Sigmoid colon (tissue), 7 donors: ENCODE data around the gene ASB16. TPM values are rescaled to one million over a fixed set of nuclear protein-coding genes. Genes with fewer than 3 reads are reported as not detected.

Source experiments
- DNase-seq: peaks from one replicate; pipeline ENCODE4 v3.0.0-alpha.2; 2019
- H3K27ac ChIP-seq, 4 donors: fragments of 200-600 bp; sonication (generic); one replicate each; pipeline ENCODE4 v1.5.1; 2016 to 2019; ENCODE audit warnings: mild to moderate bottlenecking in 1 of 4
- H3K27me3 ChIP-seq, 3 donors: fragments of 200-600 bp; sonication (generic); one replicate each; pipeline ENCODE4 v1.5.1; 2019; ENCODE audit warnings: mild to moderate bottlenecking in 1 of 3
- H3K36me3 ChIP-seq, 4 donors: fragments of 200-600 bp; sonication (generic); one replicate each; pipeline ENCODE4 v1.5.1; 2016 to 2019
- H3K4me1 ChIP-seq, 4 donors: fragments of 200-600 bp; sonication (generic); one replicate each; pipeline ENCODE4 v1.5.1; 2017 to 2019
- H3K4me3 ChIP-seq, 4 donors: fragments of 200-600 bp; sonication (generic); one replicate each; pipeline ENCODE4 v1.5.1; 2017 to 2019; ENCODE audit warnings: mild to moderate bottlenecking in 2 of 4, moderate library complexity in 1 of 4
- H3K9me3 ChIP-seq, 4 donors: fragments of 200-600 bp in 3 of 4; sonication (generic) in 3 of 4; one replicate each; pipeline versions ENCODE4 v1.5.1 to v1.6.1; 2013 to 2019
- CTCF ChIP-seq, 4 experiments: fragments of 450-650 bp in 3 of 4; fragments of 200-600 bp in 1 of 4; IDR thresholded peaks; one replicate each; pipeline ENCODE4 v1.5.1; 2016 to 2019; ENCODE audit warnings: antibody characterized with exemption in 4 of 4, mild to moderate bottlenecking in 3 of 4, moderate library complexity in 2 of 4
- EP300 ChIP-seq, 4 donors: sonication (generic); formaldehyde crosslinking; IDR thresholded peaks; one replicate each; pipeline ENCODE4 v1.6.1; 2017; ENCODE audit warnings: antibody characterized with exemption in 4 of 4
- POLR2A ChIP-seq, 2 donors: fragments of 450-650 bp; IDR thresholded peaks; one replicate each; pipeline ENCODE4 v1.6.1; 2016; ENCODE audit warnings: antibody characterized with exemption in 2 of 2, mild to moderate bottlenecking in 2 of 2, moderate library complexity in 2 of 2
- POLR2AphosphoS5 ChIP-seq, 4 donors: sonication (generic); formaldehyde crosslinking; IDR thresholded peaks; one replicate each; pipeline ENCODE4 v1.6.1; 2017; ENCODE audit warnings: antibody characterized with exemption in 4 of 4
- WGBS, 2 donors: extraction: QIAGEN DNeasy Blood & Tissue Kit; methylation state at CpG; one replicate each; pipeline ENCODE4 v1.1.7; 2013; 5-methylcytosine and 5-hydroxymethylcytosine counted together
- intact Hi-C: fragments of 100-400 bp; cut with DNase I; formaldehyde crosslinking; loops from one replicate; pipeline ENCODE4 v1.15.1; 2023
- polyA plus RNA-seq, 3 donors: library from polyadenylated mRNA; stranded (reverse); fragments of 200-250 nt; gene quantifications; one replicate each; pipeline ENCODE4 v1.2.3, GENCODE V29; 2013
- total RNA-seq, 4 donors: library from RNA; depleted of rRNA; stranded (reverse); fragments of >200 nt; gene quantifications; one replicate each; pipeline ENCODE4 v1.1.0, GENCODE V29; 2016
- donor health status: healthy with polysubstance abuse.
- donor health status: Bipolar disorder and iron deficiency.
- donor health status: healthy.

Gene ASB16
- total and polyA plus RNA-seq, 7 donors, result 0.19 to 4.2 (median 1.1) TPM; not detected in 2

GRCh38 chr17:44152875-44153274 lies 17.6 kb upstream of the ASB16 start:
- TF ChIP-seq EP300 (IDR thresholded peaks at IDR 0.05) (no peak), CTCF (IDR thresholded peaks at IDR 0.05) (no peak), POLR2A (IDR thresholded peaks at IDR 0.05) (no peak), POLR2AphosphoS5 (IDR thresholded peaks at IDR 0.05) (no peak)
- intact Hi-C loops, result no loop called here
- H3K9me3 ChIP-seq, result no peaks in the 10 kb centered on the region
- 98% methylated on average over 4 of the region's 4 CpGs for WGBS, 2 donors
- H3K36me3 ChIP-seq, result no peaks in the 10 kb centered on the region
- no peak for DNase-seq
- H3K27me3 ChIP-seq, result no peaks in the 10 kb centered on the region
- H3K27ac ChIP-seq, result no peak overlapping the region
- no peaks in the 10 kb centered on the region for H3K4me1 ChIP-seq
- H3K4me3 ChIP-seq, result no peak overlapping the region

GRCh38 chr17:44155488-44155887 lies 15.0 kb upstream of the ASB16 start:
- H3K36me3 ChIP-seq, result no peaks in the 10 kb centered on the region
- no peak overlapping the region for H3K27ac ChIP-seq
- no peak for TF ChIP-seq POLR2A (IDR thresholded peaks at IDR 0.05)
- TF ChIP-seq EP300 (IDR thresholded peaks at IDR 0.05), result no peak
- TF ChIP-seq POLR2AphosphoS5 (IDR thresholded peaks at IDR 0.05), result no peak
- TF ChIP-seq CTCF (IDR thresholded peaks at IDR 0.05), result no peak
- intact Hi-C loops, result no loop called here
- no peaks in the 10 kb centered on the region for H3K9me3 ChIP-seq
- no peak for DNase-seq
- H3K4me1 ChIP-seq, result no peaks in the 10 kb centered on the region
- H3K27me3 ChIP-seq, result no peaks in the 10 kb centered on the region
- no peak overlapping the region for H3K4me3 ChIP-seq
- 91 to 92% methylated on average over 2 of the region's 2 CpGs for WGBS, 2 donors

- intact Hi-C loops, result loop anchor here (10.0 kb wide), 1 partner anchor 215 kb away; the partner anchor contains the start of gene PPY
- TF ChIP-seq POLR2AphosphoS5 (IDR thresholded peaks at IDR 0.05) (no peak), EP300 (IDR thresholded peaks at IDR 0.05) (no peak), POLR2A (IDR thresholded peaks at IDR 0.05) (no peak), CTCF (IDR thresholded peaks at IDR 0.05) (no peak)
- 88 to 91% methylated on average over 15 of the region's 15 CpGs for WGBS, 2 donors
- Histone ChIP-seq H3K27ac (no peak overlapping the region), H3K27me3 (no peaks in the 10 kb centered on the region), H3K4me1 (no peaks in the 10 kb centered on the region), H3K9me3 (no peaks in the 10 kb centered on the region), H3K4me3 (no peak overlapping the region), H3K36me3 (no peaks in the 10 kb centered on the region)
- DNase-seq, result no peak
Measured at GRCh38 chr17:44159519-44160210, 10.8 kb upstream of the ASB16 start.

GRCh38 chr17:44164476-44164875 lies 6.0 kb upstream of the ASB16 start:
- no peaks in the 10 kb centered on the region for H3K9me3 ChIP-seq
- H3K4me3 ChIP-seq, result no peak overlapping the region
- H3K4me1 ChIP-seq, result peaks cover 0 to 9% (median 6%) of the 10 kb centered on the region in 4 donors
- DNase-seq, result no peak
- intact Hi-C loops, result loop anchor here (10.0 kb wide), 1 partner anchor 220 kb away; the partner anchor contains the start of gene PPY
- H3K27ac ChIP-seq, result no peak overlapping the region
- 94 to 96% methylated on average over 1 of the region's 1 CpG for WGBS, 2 donors
- no peaks in the 10 kb centered on the region for H3K27me3 ChIP-seq
- TF ChIP-seq EP300 (IDR thresholded peaks at IDR 0.05) (no peak), POLR2A (IDR thresholded peaks at IDR 0.05) (no peak), CTCF (IDR thresholded peaks at IDR 0.05) (no peak)
- H3K36me3 ChIP-seq, result no peaks in the 10 kb centered on the region
